Panc1 (cell line): ENCODE measurements around the gene HOXC6. TPM values are rescaled to one million over a fixed set of nuclear protein-coding genes. Genes with fewer than 3 reads are reported as not detected.
A peak's percentile ranks its signal among the peaks of the same experiment; 100 is the strongest.

Experiments
- ATAC-seq: fragments of 200-7000 bp; cut with Tn5 transposase; 2 replicates; pipeline ENCODE4 v1.9.1; 2020; ENCODE audit warnings: mild to moderate bottlenecking, moderate library complexity
- Bru-seq: library from RNA; stranded (reverse); fragments of 400-500 nt; gene quantifications from one replicate; lab custom pipeline; 2021; lab: Mats Ljungman, UMichigan
- BruChase-seq, 2 experiments: library from RNA; stranded (reverse); fragments of 400-500 nt; gene quantifications; one replicate each; lab custom pipeline; 2021; lab: Mats Ljungman, UMichigan
- BruUV-seq: library from RNA; stranded (reverse); fragments of 400-500 nt; replicated peaks from 2 replicates; lab custom pipeline; 2021; lab: Mats Ljungman, UMichigan
- CTCF ChIA-PET: fragments of 300-600 bp; sonication (Branson Sonifier 250); formaldehyde crosslinking; loops from one replicate; lab custom pipeline; 2022; ENCODE audit warnings: antibody characterized with exemption; lab: Charles Lee
- POLR2A ChIA-PET: fragments of 300-600 bp; sonication (Branson Sonifier 250); formaldehyde crosslinking; loops from one replicate; lab custom pipeline; 2022; ENCODE audit warnings: antibody characterized with exemption; lab: Charles Lee
- DNase-seq: peaks from one replicate; pipeline ENCODE4 v3.0.0-alpha.2; 2010; ENCODE audit warnings: low read depth, low spot score
- H3K27ac ChIP-seq: 2 replicates; pipeline ENCODE4 v1.5.1; 2011; ENCODE audit warnings: mild to moderate bottlenecking, low read length, inconsistent platforms
- H3K27me3 ChIP-seq: fragments of 200-500 bp; sonication (Bioruptor generic); 2 replicates; pipeline ENCODE4 v1.6.0; 2014; ENCODE audit warnings: low read length, inconsistent platforms; ENCODE audit not compliant: control insufficient read depth, insufficient read depth
- H3K36me3 ChIP-seq: fragments of 200-500 bp; sonication (Bioruptor generic); 2 replicates; pipeline ENCODE4 v1.5.1; 2014; ENCODE audit warnings: inconsistent platforms, mild to moderate bottlenecking, low read length, moderate library complexity; ENCODE audit not compliant: control insufficient read depth, insufficient read depth
- H3K4me1 ChIP-seq: 2 replicates; pipeline ENCODE4 v1.5.1; 2011; ENCODE audit warnings: inconsistent platforms, mild to moderate bottlenecking, low read length, moderate library complexity; ENCODE audit not compliant: control insufficient read depth, insufficient read depth
- H3K4me3 ChIP-seq, 2 experiments: 2 replicates each; pipeline ENCODE4 v1.5.1; 2011 to 2012; ENCODE audit warnings: low read depth in 2 of 2, low read length in 2 of 2, mild to moderate bottlenecking in 2 of 2, inconsistent platforms in 1 of 2, moderate library complexity in 1 of 2
- H3K9me3 ChIP-seq: fragments of 200-500 bp; sonication (Bioruptor generic); 2 replicates; pipeline ENCODE4 v1.5.1; 2014; ENCODE audit warnings: low read depth, mild to moderate bottlenecking, inconsistent platforms, low read length, moderate library complexity; ENCODE audit not compliant: control insufficient read depth, insufficient read depth
- CTCF ChIP-seq: fragments of 450-650 bp; IDR thresholded peaks from 2 replicates; pipeline ENCODE4 v1.5.1; 2017; ENCODE audit warnings: mild to moderate bottlenecking
- POLR2AphosphoS5 ChIP-seq: IDR thresholded peaks from 2 replicates; pipeline ENCODE4 v1.6.1; 2012; ENCODE audit warnings: mild to moderate bottlenecking, low read depth, low read length, moderate library complexity
- REST ChIP-seq, 2 experiments: IDR thresholded peaks; 2 replicates each; pipeline ENCODE4 v1.6.1; 2011 to 2012; ENCODE audit warnings: low read depth in 2 of 2, control low read depth in 1 of 2, low read length in 1 of 2, mild to moderate bottlenecking in 1 of 2, moderate library complexity in 1 of 2; ENCODE audit not compliant: insufficient read depth in 1 of 2
- SIN3A ChIP-seq: IDR thresholded peaks from 2 replicates; pipeline ENCODE4 v1.6.1; 2012; ENCODE audit warnings: low read depth, mild to moderate bottlenecking, low read length, moderate library complexity, borderline replicate concordance; ENCODE audit not compliant: insufficient read depth
- TCF7L2 ChIP-seq: IDR thresholded peaks from 2 replicates; pipeline ENCODE4 v1.6.1; 2011; ENCODE audit warnings: mild to moderate bottlenecking, low read depth, low read length, inconsistent platforms
- in situ Hi-C: cut with HindIII; loops from 2 replicates; pipeline ENCODE4 v1.10.0; 2016; ENCODE audit warnings: low sequenced_read_pairs, low pct_unique_long_range_greater_than_20kb
- intact Hi-C: fragments of 100-400 bp; cut with micrococcal nuclease; formaldehyde crosslinking; loops from one replicate; pipeline ENCODE4 v1.10.0; 2022; ENCODE audit not compliant: unreplicated experiment
- long read RNA-seq: library from polyadenylated mRNA; unstranded; transcript quantifications from one replicate; pipeline ENCODE4 v2.0.0, GENCODE V29; 2021; ENCODE audit not compliant: unreplicated experiment
- polyA plus RNA-seq: library from polyadenylated mRNA; unstranded; fragments of >200 nt; gene quantifications from one replicate; pipeline ENCODE4 v1.2.1, GENCODE V29; 2012; ENCODE audit warnings: missing spikeins; ENCODE audit not compliant: insufficient read length
- total RNA-seq: library from RNA; stranded (reverse); gene quantifications from one replicate; pipeline ENCODE4 v1.2.1, GENCODE V29; 2021; ENCODE audit not compliant: unreplicated experiment

Gene HOXC6
- total RNA-seq, result 52.2 TPM
- 46.1 TPM for polyA plus RNA-seq
- percentile 98 among the genes with signal in this experiment for Bru-seq, nascent RNA
- percentile 98 among the genes with signal in this experiment for BruChase-seq, experiment 1, labeled RNA remaining after a 2-hour chase
- percentile 95 among the genes with signal in this experiment for BruChase-seq, experiment 2, labeled RNA remaining after a 6-hour chase
- long read RNA-seq, partial matches to known transcripts, result 0 of 48 reads
- long read RNA-seq, other reads (novel, unspliced or antisense), result 46 of 48 reads

GRCh38 chr12:54028314-54029201, at the start of gene HOXC6:
Gene HOXC6, plus strand, starts transcription at chr12:54028440. Its CDS starts 82 bp downstream, at chr12:54028522.
- Histone ChIP-seq H3K27ac (peak within 1 kb of the TSS; percentile 95), H3K9me3 (no peaks in the 10 kb centered on the region), H3K4me1 (peaks cover 98% of the 10 kb centered on the region), H3K27me3 (no peaks in the 10 kb centered on the region), H3K4me3 (peak within 1 kb of the TSS; percentile 35 to 39), H3K36me3 (peaks cover 4% of the 10 kb centered on the region; the same call in 1 of the 2 replicates)
- in situ Hi-C loops, result no loop called here
- ChIA-PET CTCF (interaction anchor here (0.5 to 1.6 kb wide), 4 partner anchors 8 to 279 kb away, joined by 3 to 6 read pairs (median 4); no protein-coding TSS in a partner anchor), POLR2A (interaction anchor here (0.6 to 0.7 kb wide), 2 partner anchors 11 to 183 kb away, joined by 3 read pairs; no protein-coding TSS in a partner anchor)
- DNase-seq (no peak), ATAC-seq (peak; percentile 10)
- BruUV-seq, result no TSS peak
- TF ChIP-seq POLR2AphosphoS5, result no peak; the same call in 1 of the 2 replicates
- peak; percentile 34; the same call in 1 of the 2 replicates for TF ChIP-seq TCF7L2
- intact Hi-C loops, result no loop called here

GRCh38 chr12:53978477-53979356, 49.5 kb upstream of the HOXC6 start:
- peak overlapping the region; percentile 5 to 39; a peak in 3 of 4 replicates for H3K4me3 ChIP-seq
- ChIA-PET POLR2A (interaction anchor here (0.5 to 0.6 kb wide), 2 partner anchors 173 to 534 kb away, joined by 5 to 6 read pairs; no protein-coding TSS in a partner anchor), CTCF (interaction anchor here (0.5 to 0.7 kb wide), 3 partner anchors 19 to 237 kb away, joined by 3 to 7 read pairs (median 5); no protein-coding TSS in a partner anchor)
- no peaks in the 10 kb centered on the region for H3K36me3 ChIP-seq
- no TSS peak for BruUV-seq
- in situ Hi-C loops, result no loop called here
- H3K4me1 ChIP-seq, result peaks cover 56% of the 10 kb centered on the region
- DNase-seq (no peak), ATAC-seq (peak; percentile 33)
- peak overlapping the region; percentile 100 for H3K27ac ChIP-seq
- H3K9me3 ChIP-seq, result no peaks in the 10 kb centered on the region
- peak; percentile 68; the same call in 1 of the 2 replicates for TF ChIP-seq POLR2AphosphoS5
- no peak for TF ChIP-seq CTCF
- 0 out of 2 replicates have a peak, but pooled peaks have one; percentile 43 for TF ChIP-seq SIN3A
- peak; percentile 86 for TF ChIP-seq TCF7L2
- TF ChIP-seq REST (IDR thresholded peaks at IDR 0.05; ENCODE audit: insufficient read depth in 1 of 2, low read depth in 2 of 2, low read length in 1 of 2), result no peak
- intact Hi-C loops, result no loop called here
- no peaks in the 10 kb centered on the region for H3K27me3 ChIP-seq
